Retinal pigment epithelial cell (primary cell): ENCODE measurements around the gene GPRC5D.

Source experiments
- DNase-seq: peaks from one replicate; pipeline ENCODE4 v3.0.0-alpha.2; 2010; ENCODE audit warnings: low read depth
- H3K4me3 ChIP-seq: 2 replicates; pipeline ENCODE4 v1.5.1; 2011; ENCODE audit warnings: mild to moderate bottlenecking, low read length, control low read depth, moderate library complexity
- CTCF ChIP-seq: conservative IDR thresholded peaks from 2 replicates; pipeline ENCODE4 v1.5.1; 2011; ENCODE audit warnings: low read depth, low read length, control low read depth, inconsistent platforms

The GPRC5D gene

GRCh38 chr12:12964255-12964654, 12.3 kb upstream of the GPRC5D start:
- H3K4me3 ChIP-seq, result no peak overlapping the region
- TF ChIP-seq CTCF, result no peak
- no peak for DNase-seq

GRCh38 chr12:12960639-12961209, 8.8 kb upstream of the GPRC5D start:
- no peak for DNase-seq
- no peak for TF ChIP-seq CTCF
- no peak overlapping the region for H3K4me3 ChIP-seq

GRCh38 chr12:12958886-12959285, 6.9 kb upstream of the GPRC5D start:
- no peak overlapping the region for H3K4me3 ChIP-seq
- no peak for TF ChIP-seq CTCF
- no peak for DNase-seq

GRCh38 chr12:12954878-12955625, 3.1 kb upstream of the GPRC5D start:
- H3K4me3 ChIP-seq, result no peak overlapping the region
- no peak for DNase-seq
- TF ChIP-seq CTCF, result no peak

- no peak overlapping the region for H3K4me3 ChIP-seq
- TF ChIP-seq CTCF, result no peak
- DNase-seq, result no peak
These were observed 2.4 kb upstream of the GPRC5D start for GRCh38 chr12:12954356-12954755.

GRCh38 chr12:12951504-12951903, 466 bp downstream of the GPRC5D start:
- no peak for TF ChIP-seq CTCF
- DNase-seq, result no peak
- no peak overlapping the region for H3K4me3 ChIP-seq

GRCh38 chr12:12947902-12948301, 4.1 kb downstream of the GPRC5D start:
- H3K4me3 ChIP-seq, result no peak overlapping the region
- TF ChIP-seq CTCF, result no peak
- no peak for DNase-seq
